Stimulated activated memory B cell treated with anti-CD40 and anti-IgM and Interleukin-4, amounts not matched to agents 10 μg/mL and 1 μg/mL and 100 μg/mL, for 72 hours (primary cell): ENCODE measurements around the gene CNTNAP2.

Experiments
- ATAC-seq: fragments of 150-1000 bp; cut with Tn5 transposase; 2 replicates; pipeline ENCODE4 v1.10.0; 2021
- H3K27ac Mint-ChIP-seq: one replicate; pipeline ENCODE4 v1.8.0; 2022; ENCODE audit warnings: mild to moderate bottlenecking, mixed read lengths
- H3K27me3 Mint-ChIP-seq: one replicate; pipeline ENCODE4 v1.8.0; 2022; ENCODE audit warnings: mixed read lengths
- H3K36me3 Mint-ChIP-seq: one replicate; pipeline ENCODE4 v1.8.0; 2022; ENCODE audit warnings: mixed read lengths
- H3K4me1 Mint-ChIP-seq: one replicate; pipeline ENCODE4 v1.8.0; 2022; ENCODE audit warnings: mixed read lengths
- H3K4me3 Mint-ChIP-seq: one replicate; pipeline ENCODE4 v1.8.0; 2022; ENCODE audit warnings: mild to moderate bottlenecking, moderate library complexity, mixed read lengths
- H3K9me3 Mint-ChIP-seq: one replicate; pipeline ENCODE4 v1.8.0; 2022; ENCODE audit warnings: mixed read lengths

Gene CNTNAP2

GRCh38 chr7:146314962-146315361 is 198.4 kb downstream of the CNTNAP2 start:
- Mint-ChIP-seq H3K9me3 (no peaks in the 10 kb centered on the region), H3K27me3 (no peaks in the 10 kb centered on the region), H3K4me3 (no peak overlapping the region), H3K27ac (no peak overlapping the region), H3K4me1 (no peaks in the 10 kb centered on the region), H3K36me3 (no peaks in the 10 kb centered on the region)
- no peak for ATAC-seq

GRCh38 chr7:146319629-146320028 is 203.0 kb downstream of the CNTNAP2 start:
- H3K4me3 Mint-ChIP-seq: no peak overlapping the region
- no peak overlapping the region for H3K27ac Mint-ChIP-seq
- no peak for ATAC-seq
- H3K9me3 Mint-ChIP-seq: no peaks in the 10 kb centered on the region
- no peaks in the 10 kb centered on the region for H3K27me3 Mint-ChIP-seq
- no peaks in the 10 kb centered on the region for H3K4me1 Mint-ChIP-seq
- H3K36me3 Mint-ChIP-seq: no peaks in the 10 kb centered on the region

- no peaks in the 10 kb centered on the region for H3K9me3 Mint-ChIP-seq
These were observed 204.7 kb downstream of the CNTNAP2 start for GRCh38 chr7:146321301-146321700.

DNA sequence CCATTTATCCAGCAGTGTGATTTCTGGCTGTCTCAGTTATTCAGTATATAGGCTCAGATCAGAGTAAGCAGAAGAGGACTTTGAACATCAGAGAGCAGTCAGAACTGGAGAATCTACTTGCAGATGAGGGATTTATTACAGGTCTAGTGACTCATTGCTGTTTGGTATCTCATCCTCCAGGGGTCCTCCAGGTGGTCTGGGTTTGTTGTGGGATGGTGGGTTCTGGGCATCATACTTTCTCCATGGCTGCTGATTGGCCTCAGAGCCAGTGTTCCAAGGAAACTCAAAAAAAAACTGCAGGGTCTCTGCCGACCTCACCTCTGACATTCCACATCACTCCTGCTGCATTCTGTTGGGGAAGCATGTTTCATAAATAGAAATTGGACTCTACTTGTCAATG is 214.8 kb downstream of the CNTNAP2 start:
- no peaks in the 10 kb centered on the region for H3K4me1 Mint-ChIP-seq
- H3K4me3 Mint-ChIP-seq: no peak overlapping the region
- no peaks in the 10 kb centered on the region for H3K36me3 Mint-ChIP-seq
- H3K27me3 Mint-ChIP-seq: no peaks in the 10 kb centered on the region
- no peak for ATAC-seq
- no peak overlapping the region for H3K27ac Mint-ChIP-seq
- peaks cover 5% of the 10 kb centered on the region for H3K9me3 Mint-ChIP-seq

More at GRCh38 chr7:146321301-146321700, 204.7 kb downstream of the CNTNAP2 start:
- Mint-ChIP-seq H3K36me3 (no peaks in the 10 kb centered on the region), H3K4me3 (no peak overlapping the region), H3K27ac (no peak overlapping the region), H3K27me3 (no peaks in the 10 kb centered on the region), H3K4me1 (no peaks in the 10 kb centered on the region)
- no peak for ATAC-seq

- H3K27me3 Mint-ChIP-seq: no peaks in the 10 kb centered on the region
- H3K9me3 Mint-ChIP-seq: peaks cover 5% of the 10 kb centered on the region
- no peaks in the 10 kb centered on the region for H3K4me1 Mint-ChIP-seq
- no peak overlapping the region for H3K27ac Mint-ChIP-seq
- no peak overlapping the region for H3K4me3 Mint-ChIP-seq
- ATAC-seq: no peak
- no peaks in the 10 kb centered on the region for H3K36me3 Mint-ChIP-seq
These were observed 228.7 kb downstream of the CNTNAP2 start for GRCh38 chr7:146345251-146345650.

DNA sequence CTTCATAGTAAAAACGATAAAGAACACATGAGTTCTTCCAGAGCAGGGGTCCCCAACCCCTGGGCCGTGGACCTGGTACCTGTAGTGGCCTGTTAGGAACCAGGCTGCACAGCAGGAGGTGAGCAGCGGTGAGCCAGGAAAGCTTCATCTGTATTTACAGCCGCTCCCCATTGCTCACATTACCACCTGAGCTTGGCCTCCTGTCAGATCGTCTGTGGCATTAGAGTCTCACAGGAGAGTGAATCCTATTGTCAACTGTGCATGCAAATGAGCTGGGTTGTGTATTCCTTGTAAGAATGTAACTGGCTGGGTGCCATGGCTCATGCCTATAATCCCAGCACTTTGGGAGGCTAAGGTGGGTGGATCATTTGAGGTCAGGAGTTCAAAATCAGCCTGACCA is 229.5 kb downstream of the CNTNAP2 start:
- Mint-ChIP-seq H3K27me3 (no peaks in the 10 kb centered on the region), H3K36me3 (no peaks in the 10 kb centered on the region), H3K27ac (no peak overlapping the region), H3K9me3 (peaks cover 5% of the 10 kb centered on the region), H3K4me3 (no peak overlapping the region), H3K4me1 (no peaks in the 10 kb centered on the region)
- no peak for ATAC-seq

DNA sequence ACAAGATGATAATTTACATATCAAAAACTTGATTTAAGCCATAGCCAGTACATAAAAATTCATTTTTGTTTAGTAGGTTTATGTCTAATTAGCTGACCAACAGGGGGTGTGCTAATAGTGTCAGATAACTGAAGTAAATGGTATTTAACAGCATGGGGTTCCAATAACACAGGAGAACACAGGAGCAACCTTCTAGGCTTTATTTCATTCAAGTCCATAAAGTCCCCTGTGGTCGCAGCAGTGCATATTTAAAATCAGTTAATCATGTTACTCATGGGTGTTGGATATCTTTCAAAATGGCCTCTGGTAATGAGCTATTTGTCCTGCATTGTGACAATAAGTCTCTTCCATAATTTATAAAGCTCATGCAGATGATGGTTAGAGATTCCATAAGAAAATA is 238.6 kb downstream of the CNTNAP2 start:
- no peaks in the 10 kb centered on the region for H3K4me1 Mint-ChIP-seq
- no peaks in the 10 kb centered on the region for H3K36me3 Mint-ChIP-seq
- H3K27me3 Mint-ChIP-seq: no peaks in the 10 kb centered on the region
- peaks cover 5% of the 10 kb centered on the region for H3K9me3 Mint-ChIP-seq
- no peak for ATAC-seq
- H3K27ac Mint-ChIP-seq: no peak overlapping the region
- no peak overlapping the region for H3K4me3 Mint-ChIP-seq

DNA sequence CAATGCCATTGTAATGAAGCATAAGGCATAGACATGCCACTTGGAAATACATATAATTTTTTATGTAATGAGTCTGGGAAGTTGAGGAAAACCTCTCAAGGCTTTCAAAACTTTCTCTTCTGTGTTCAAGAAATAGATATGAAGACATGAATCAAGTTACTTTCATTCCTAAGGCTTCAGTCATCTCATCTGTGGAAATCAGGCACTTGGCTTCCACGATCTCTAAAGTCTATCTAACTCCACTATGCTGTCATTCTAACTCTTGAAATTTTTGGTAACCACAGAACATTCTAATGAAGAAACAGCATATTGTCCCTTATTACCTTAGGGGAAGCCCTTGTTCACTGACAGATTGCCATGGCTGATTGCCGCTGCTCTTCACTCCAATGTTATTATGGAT is 242.6 kb downstream of the CNTNAP2 start:
- no peaks in the 10 kb centered on the region for H3K4me1 Mint-ChIP-seq
- H3K27ac Mint-ChIP-seq: no peak overlapping the region
- H3K27me3 Mint-ChIP-seq: no peaks in the 10 kb centered on the region
- H3K36me3 Mint-ChIP-seq: no peaks in the 10 kb centered on the region
- ATAC-seq: no peak
- H3K9me3 Mint-ChIP-seq: no peaks in the 10 kb centered on the region
- no peak overlapping the region for H3K4me3 Mint-ChIP-seq

GRCh38 chr7:146366938-146367337 is 250.3 kb downstream of the CNTNAP2 start:
- H3K36me3 Mint-ChIP-seq: no peaks in the 10 kb centered on the region
- no peaks in the 10 kb centered on the region for H3K27me3 Mint-ChIP-seq
- H3K4me1 Mint-ChIP-seq: no peaks in the 10 kb centered on the region
- no peak overlapping the region for H3K4me3 Mint-ChIP-seq
- no peak for ATAC-seq
- H3K9me3 Mint-ChIP-seq: no peaks in the 10 kb centered on the region
- no peak overlapping the region for H3K27ac Mint-ChIP-seq

GRCh38 chr7:146370171-146370570 is 253.6 kb downstream of the CNTNAP2 start:
- no peak overlapping the region for H3K4me3 Mint-ChIP-seq
- no peaks in the 10 kb centered on the region for H3K27me3 Mint-ChIP-seq

DNA sequence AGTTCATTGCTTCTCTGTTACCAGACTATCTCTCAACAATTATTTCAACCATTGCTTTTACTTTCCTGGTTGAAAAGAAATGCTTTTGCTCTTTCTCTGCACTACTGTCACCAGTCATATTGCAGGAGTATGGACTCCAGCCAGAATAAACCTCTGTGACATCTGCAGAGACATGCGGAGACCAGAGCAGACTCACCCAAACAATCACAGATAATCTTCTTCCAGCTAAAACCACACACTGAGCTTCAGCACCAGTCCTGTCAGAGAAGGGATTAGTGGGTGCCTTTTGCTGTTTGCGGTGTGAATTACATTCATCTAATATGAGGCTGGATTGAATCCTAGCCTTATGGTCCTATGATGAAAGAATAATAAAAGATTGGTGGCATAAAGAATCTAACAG is 258.6 kb downstream of the CNTNAP2 start:
- H3K4me3 Mint-ChIP-seq: no peak overlapping the region
- H3K27ac Mint-ChIP-seq: no peak overlapping the region
- H3K4me1 Mint-ChIP-seq: no peaks in the 10 kb centered on the region
- no peak for ATAC-seq
- no peaks in the 10 kb centered on the region for H3K36me3 Mint-ChIP-seq
- H3K27me3 Mint-ChIP-seq: no peaks in the 10 kb centered on the region
- peaks cover 3% of the 10 kb centered on the region for H3K9me3 Mint-ChIP-seq

More at GRCh38 chr7:146370171-146370570, 253.6 kb downstream of the CNTNAP2 start:
- H3K9me3 Mint-ChIP-seq: no peaks in the 10 kb centered on the region
- no peaks in the 10 kb centered on the region for H3K4me1 Mint-ChIP-seq
- H3K36me3 Mint-ChIP-seq: no peaks in the 10 kb centered on the region
- no peak overlapping the region for H3K27ac Mint-ChIP-seq
- no peak for ATAC-seq

- Mint-ChIP-seq H3K27ac (no peak overlapping the region), H3K4me3 (no peak overlapping the region), H3K9me3 (peaks cover 3% of the 10 kb centered on the region), H3K4me1 (no peaks in the 10 kb centered on the region), H3K36me3 (no peaks in the 10 kb centered on the region), H3K27me3 (no peaks in the 10 kb centered on the region)
- ATAC-seq: no peak
These were observed 261.6 kb downstream of the CNTNAP2 start for GRCh38 chr7:146378196-146378595.

GRCh38 chr7:146387140-146387539 is 270.5 kb downstream of the CNTNAP2 start:
- H3K9me3 Mint-ChIP-seq: no peaks in the 10 kb centered on the region
- ATAC-seq: no peak
- H3K27me3 Mint-ChIP-seq: no peaks in the 10 kb centered on the region
- no peaks in the 10 kb centered on the region for H3K4me1 Mint-ChIP-seq
- H3K4me3 Mint-ChIP-seq: no peak overlapping the region
- H3K36me3 Mint-ChIP-seq: no peaks in the 10 kb centered on the region
- no peak overlapping the region for H3K27ac Mint-ChIP-seq

DNA sequence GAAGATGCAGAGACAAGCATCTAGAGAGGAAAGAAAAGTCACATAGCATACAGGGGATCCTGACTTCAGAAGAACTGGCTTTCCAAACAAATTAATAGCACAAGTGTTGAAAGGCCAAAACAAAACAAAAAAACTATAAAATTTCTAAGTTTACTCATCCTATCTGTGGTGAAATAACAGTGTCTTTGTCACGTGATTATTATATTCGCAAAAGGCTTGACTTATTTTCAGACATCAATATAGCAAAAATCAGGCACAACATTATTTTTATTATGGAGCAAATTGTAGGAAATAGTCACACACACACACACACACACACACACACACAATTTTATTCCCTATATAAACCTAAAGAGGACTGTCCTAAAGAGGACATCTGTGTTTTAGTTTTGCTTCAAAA is 272.3 kb downstream of the CNTNAP2 start:
- no peak overlapping the region for H3K4me3 Mint-ChIP-seq
- no peaks in the 10 kb centered on the region for H3K9me3 Mint-ChIP-seq
- H3K27ac Mint-ChIP-seq: no peak overlapping the region
- no peaks in the 10 kb centered on the region for H3K27me3 Mint-ChIP-seq
- ATAC-seq: no peak
- no peaks in the 10 kb centered on the region for H3K36me3 Mint-ChIP-seq
- no peaks in the 10 kb centered on the region for H3K4me1 Mint-ChIP-seq

DNA sequence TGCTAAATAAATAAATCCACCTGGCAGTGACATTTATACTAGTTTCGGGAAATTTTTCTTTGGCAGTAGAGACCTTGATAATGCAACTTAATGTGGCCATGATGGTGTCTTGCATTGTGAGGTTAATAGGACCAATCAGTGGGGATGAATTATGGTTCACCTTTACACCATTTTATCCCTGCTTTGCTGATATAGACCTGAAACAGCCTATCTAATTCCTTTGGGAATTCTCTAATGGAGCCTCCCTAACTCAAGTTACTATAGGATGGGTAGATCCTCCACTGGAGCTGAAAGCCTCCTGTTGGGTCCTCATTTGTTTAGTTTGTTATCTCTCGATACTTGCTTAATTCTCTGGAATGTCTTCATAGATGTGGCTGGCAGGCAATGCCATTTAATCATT is 276.7 kb downstream of the CNTNAP2 start:
- Mint-ChIP-seq H3K36me3 (no peaks in the 10 kb centered on the region), H3K4me1 (no peaks in the 10 kb centered on the region), H3K9me3 (no peaks in the 10 kb centered on the region), H3K27me3 (no peaks in the 10 kb centered on the region), H3K27ac (no peak overlapping the region), H3K4me3 (no peak overlapping the region)
- ATAC-seq: no peak

GRCh38 chr7:146397141-146397540 is 280.5 kb downstream of the CNTNAP2 start:
- H3K4me3 Mint-ChIP-seq: no peak overlapping the region
- H3K27me3 Mint-ChIP-seq: no peaks in the 10 kb centered on the region
- no peaks in the 10 kb centered on the region for H3K36me3 Mint-ChIP-seq
- no peak overlapping the region for H3K27ac Mint-ChIP-seq
- H3K4me1 Mint-ChIP-seq: no peaks in the 10 kb centered on the region
- no peak for ATAC-seq
- H3K9me3 Mint-ChIP-seq: no peaks in the 10 kb centered on the region

- Mint-ChIP-seq H3K9me3 (no peaks in the 10 kb centered on the region), H3K27ac (no peak overlapping the region), H3K4me1 (no peaks in the 10 kb centered on the region), H3K27me3 (no peaks in the 10 kb centered on the region), H3K4me3 (no peak overlapping the region), H3K36me3 (no peaks in the 10 kb centered on the region)
- ATAC-seq: no peak
These were observed 285.3 kb downstream of the CNTNAP2 start for GRCh38 chr7:146401939-146402338.
